Muscle layer of duodenum (tissue), 2 donors: ENCODE results near the gene SLC45A1.

ENCODE experiments used
- H3K27ac ChIP-seq: one replicate; pipeline ENCODE4 v1.7.0; 2013; ENCODE audit warnings: mild to moderate bottlenecking, low read length
- H3K27me3 ChIP-seq: one replicate; pipeline ENCODE4 v1.7.0; 2013; ENCODE audit warnings: low read depth, mild to moderate bottlenecking, control low read depth, low read length
- H3K36me3 ChIP-seq, 2 donors: one replicate each; pipeline ENCODE4 v1.7.0; 2013; ENCODE audit warnings: low read length in 2 of 2, control low read depth in 1 of 2, mild to moderate bottlenecking in 1 of 2; ENCODE audit not compliant: insufficient read depth in 2 of 2, control insufficient read depth in 1 of 2
- H3K4me1 ChIP-seq, 2 donors: one replicate each; pipeline ENCODE4 v1.7.0; 2013; ENCODE audit warnings: low read length in 2 of 2, mild to moderate bottlenecking in 2 of 2, control low read depth in 1 of 2, moderate library complexity in 1 of 2; ENCODE audit not compliant: insufficient read depth in 2 of 2, control insufficient read depth in 1 of 2
- H3K4me3 ChIP-seq, 2 donors: one replicate each; pipeline ENCODE4 v1.7.0; 2013; ENCODE audit warnings: low read length in 2 of 2, low read depth in 1 of 2, mild to moderate bottlenecking in 1 of 2
- H3K9me3 ChIP-seq, 2 donors: one replicate each; pipeline ENCODE4 v1.7.0; 2013; ENCODE audit warnings: low read length in 2 of 2, control low read depth in 1 of 2, mild to moderate bottlenecking in 1 of 2; ENCODE audit not compliant: control insufficient read depth in 1 of 2
- donor health status: healthy.

SLC45A1 gene

GRCh38 chr1:8382608-8383505, 64.9 kb downstream of the SLC45A1 start:
- peaks cover 0 to 8% of the 10 kb centered on the region in 2 donors for H3K36me3 ChIP-seq
- no peak overlapping the region for H3K4me3 ChIP-seq
- H3K27ac ChIP-seq = no peak overlapping the region
- no peaks in the 10 kb centered on the region for H3K27me3 ChIP-seq
- H3K9me3 ChIP-seq = no peaks in the 10 kb centered on the region
- peaks cover 23 to 70% of the 10 kb centered on the region in 2 donors for H3K4me1 ChIP-seq

GRCh38 chr1:8384088-8384487, 66.2 kb downstream of the SLC45A1 start:
- H3K27ac ChIP-seq = no peak overlapping the region
- no peak overlapping the region for H3K4me3 ChIP-seq
- no peaks in the 10 kb centered on the region for H3K27me3 ChIP-seq
- no peaks in the 10 kb centered on the region for H3K9me3 ChIP-seq
- peaks cover 1 to 8% of the 10 kb centered on the region in 2 donors for H3K36me3 ChIP-seq
- H3K4me1 ChIP-seq = peaks cover 19 to 58% of the 10 kb centered on the region in 2 donors

- Histone ChIP-seq H3K4me1 (peaks cover 19 to 53% of the 10 kb centered on the region in 2 donors), H3K4me3 (no peak overlapping the region), H3K36me3 (peaks cover 6 to 13% of the 10 kb centered on the region in 2 donors), H3K9me3 (no peaks in the 10 kb centered on the region), H3K27ac (no peak overlapping the region), H3K27me3 (no peaks in the 10 kb centered on the region)
Observed at GRCh38 chr1:8384577-8384976, 66.7 kb downstream of the SLC45A1 start.

- Histone ChIP-seq H3K9me3 (no peaks in the 10 kb centered on the region), H3K4me3 (no peak overlapping the region), H3K27ac (no peak overlapping the region), H3K27me3 (no peaks in the 10 kb centered on the region), H3K4me1 (peaks cover 19 to 36% of the 10 kb centered on the region in 2 donors), H3K36me3 (peaks cover 8 to 15% of the 10 kb centered on the region in 2 donors)
Observed at GRCh38 chr1:8386247-8386646, 68.3 kb downstream of the SLC45A1 start.

GRCh38 chr1:8388732-8389562, 71.0 kb downstream of the SLC45A1 start:
- Histone ChIP-seq H3K27ac (no peak overlapping the region), H3K27me3 (no peaks in the 10 kb centered on the region), H3K9me3 (no peaks in the 10 kb centered on the region), H3K36me3 (peaks cover 14 to 17% of the 10 kb centered on the region in 2 donors), H3K4me3 (no peak overlapping the region), H3K4me1 (peaks cover 11 to 28% of the 10 kb centered on the region in 2 donors)

GRCh38 chr1:8389958-8390535, 72.1 kb downstream of the SLC45A1 start:
- H3K4me1 ChIP-seq = peaks cover 0 to 23% of the 10 kb centered on the region in 2 donors
- H3K36me3 ChIP-seq = peaks cover 12 to 14% of the 10 kb centered on the region in 2 donors
- H3K4me3 ChIP-seq = no peak overlapping the region
- H3K9me3 ChIP-seq = no peaks in the 10 kb centered on the region
- H3K27me3 ChIP-seq = no peaks in the 10 kb centered on the region
- no peak overlapping the region for H3K27ac ChIP-seq

- no peak overlapping the region for H3K27ac ChIP-seq
- peaks cover 2 to 24% of the 10 kb centered on the region in 2 donors for H3K4me1 ChIP-seq
- H3K9me3 ChIP-seq = no peaks in the 10 kb centered on the region
- H3K27me3 ChIP-seq = no peaks in the 10 kb centered on the region
- no peak overlapping the region for H3K4me3 ChIP-seq
- peaks cover 12 to 14% of the 10 kb centered on the region in 2 donors for H3K36me3 ChIP-seq
Observed at GRCh38 chr1:8390707-8391106, 72.8 kb downstream of the SLC45A1 start.

GRCh38 chr1:8392522-8392921, 74.6 kb downstream of the SLC45A1 start:
- no peaks in the 10 kb centered on the region for H3K27me3 ChIP-seq
- no peaks in the 10 kb centered on the region for H3K9me3 ChIP-seq
- H3K4me1 ChIP-seq = peaks cover 20 to 35% of the 10 kb centered on the region in 2 donors
- H3K36me3 ChIP-seq = peaks cover 12 to 14% of the 10 kb centered on the region in 2 donors
- H3K27ac ChIP-seq = no peak overlapping the region
- H3K4me3 ChIP-seq = no peak overlapping the region
